HUES64 (cell line): Measurements from ENCODE around the gene POMT1.

ENCODE experiments used
- H3K27ac ChIP-seq: 2 replicates; pipeline ENCODE4 v1.7.0; 2013; ENCODE audit warnings: low read depth, low read length, inconsistent platforms
- H3K27me3 ChIP-seq: 2 replicates; pipeline ENCODE4 v1.6.1; 2013; ENCODE audit warnings: mild to moderate bottlenecking, low read length; ENCODE audit not compliant: insufficient read depth
- H3K36me3 ChIP-seq: 2 replicates; pipeline ENCODE4 v1.6.1; 2013; ENCODE audit warnings: mild to moderate bottlenecking, low read length; ENCODE audit not compliant: insufficient read depth
- H3K4me1 ChIP-seq: 2 replicates; pipeline ENCODE4 v1.6.1; 2013; ENCODE audit warnings: mild to moderate bottlenecking, low read length, moderate library complexity; ENCODE audit not compliant: insufficient read depth
- H3K4me3 ChIP-seq: 2 replicates; pipeline ENCODE4 v1.5.1; 2013; ENCODE audit warnings: mild to moderate bottlenecking, low read length, moderate library complexity
- H3K9ac ChIP-seq: 2 replicates; pipeline ENCODE4 v1.6.1; 2013; ENCODE audit warnings: mild to moderate bottlenecking, low read depth, low read length
- H3K9me3 ChIP-seq: 2 replicates; pipeline ENCODE4 v1.6.1; 2013; ENCODE audit warnings: low read depth, low read length; ENCODE audit not compliant: insufficient read depth
- WGBS: fragments of 150-250, 120-280 bp; methylation state at CpG from one replicate; pipeline ENCODE4 v1.1.7; 2013; ENCODE audit warnings: missing lambda C conversion rate; 5-methylcytosine and 5-hydroxymethylcytosine counted together

POMT1 gene

DNA sequence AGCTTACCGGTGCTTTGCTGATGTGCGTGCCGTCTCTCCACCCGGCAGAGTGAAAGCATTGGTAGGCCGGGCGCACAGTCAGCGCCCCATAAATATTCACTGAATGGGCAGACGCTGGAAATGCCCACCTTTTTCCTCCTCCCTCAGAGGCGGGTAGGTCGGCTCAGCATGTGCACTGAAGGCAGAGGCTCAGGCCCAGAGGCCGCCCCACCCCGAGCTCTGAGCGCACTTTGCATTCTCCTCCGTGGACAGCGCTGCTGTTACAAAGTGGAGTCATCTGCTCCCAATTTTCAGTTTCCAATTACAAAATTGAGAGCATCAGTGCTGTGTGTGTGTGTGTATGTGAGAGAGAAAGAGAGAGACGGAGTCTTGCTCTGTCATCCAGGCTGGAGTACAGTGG lies 17.8 kb downstream of the POMT1 start:
- H3K27ac ChIP-seq: no peak overlapping the region
- 0 out of 2 replicates have a peak, but pooled peaks cover 3% of the 10 kb centered on the region for H3K9me3 ChIP-seq
- no peaks in the 10 kb centered on the region for H3K4me1 ChIP-seq
- H3K36me3 ChIP-seq: peaks cover 96% of the 10 kb centered on the region
- WGBS: 82% methylated on average over 16 of the region's 16 CpGs
- H3K27me3 ChIP-seq: no peaks in the 10 kb centered on the region
- no peak overlapping the region for H3K4me3 ChIP-seq
- no peak overlapping the region for H3K9ac ChIP-seq

- no peaks in the 10 kb centered on the region for H3K27me3 ChIP-seq
- H3K4me3 ChIP-seq: no peak overlapping the region
- no peak overlapping the region for H3K27ac ChIP-seq
- peaks cover 96% of the 10 kb centered on the region for H3K36me3 ChIP-seq
- no peak overlapping the region for H3K9ac ChIP-seq
- 95% methylated on average over 10 of the region's 10 CpGs for WGBS
- no peaks in the 10 kb centered on the region for H3K4me1 ChIP-seq
- H3K9me3 ChIP-seq: no peaks in the 10 kb centered on the region
These were observed 18.5 kb downstream of the POMT1 start for GRCh38 chr9:131521203-131521602.

- H3K9ac ChIP-seq: no peak overlapping the region
- peaks cover 94% of the 10 kb centered on the region for H3K36me3 ChIP-seq
- no peak overlapping the region for H3K4me3 ChIP-seq
- H3K4me1 ChIP-seq: no peaks in the 10 kb centered on the region
- H3K27ac ChIP-seq: no peak overlapping the region
- H3K27me3 ChIP-seq: no peaks in the 10 kb centered on the region
- 94% methylated on average over 13 of the region's 13 CpGs for WGBS
- no peaks in the 10 kb centered on the region for H3K9me3 ChIP-seq
These were observed 19.1 kb downstream of the POMT1 start for GRCh38 chr9:131521822-131522221.

- whole genome bisulfite sequencing: 96% methylated on average over 29 of the region's 29 CpGs
- peaks cover 94% of the 10 kb centered on the region for H3K36me3 ChIP-seq
- H3K9me3 ChIP-seq: no peaks in the 10 kb centered on the region
- H3K9ac ChIP-seq: no peak overlapping the region
- H3K4me1 ChIP-seq: no peaks in the 10 kb centered on the region
- no peaks in the 10 kb centered on the region for H3K27me3 ChIP-seq
- no peak overlapping the region for H3K27ac ChIP-seq
- no peak overlapping the region for H3K4me3 ChIP-seq
These were observed 19.8 kb downstream of the POMT1 start for GRCh38 chr9:131522257-131523085.

- Histone ChIP-seq H3K4me3 (no peak overlapping the region), H3K27me3 (no peaks in the 10 kb centered on the region), H3K36me3 (peaks cover 94% of the 10 kb centered on the region), H3K4me1 (no peaks in the 10 kb centered on the region), H3K9ac (no peak overlapping the region), H3K9me3 (no peaks in the 10 kb centered on the region), H3K27ac (no peak overlapping the region)
- WGBS: 95% methylated on average over 9 of the region's 9 CpGs
These were observed 20.3 kb downstream of the POMT1 start for GRCh38 chr9:131523086-131523388.

DNA sequence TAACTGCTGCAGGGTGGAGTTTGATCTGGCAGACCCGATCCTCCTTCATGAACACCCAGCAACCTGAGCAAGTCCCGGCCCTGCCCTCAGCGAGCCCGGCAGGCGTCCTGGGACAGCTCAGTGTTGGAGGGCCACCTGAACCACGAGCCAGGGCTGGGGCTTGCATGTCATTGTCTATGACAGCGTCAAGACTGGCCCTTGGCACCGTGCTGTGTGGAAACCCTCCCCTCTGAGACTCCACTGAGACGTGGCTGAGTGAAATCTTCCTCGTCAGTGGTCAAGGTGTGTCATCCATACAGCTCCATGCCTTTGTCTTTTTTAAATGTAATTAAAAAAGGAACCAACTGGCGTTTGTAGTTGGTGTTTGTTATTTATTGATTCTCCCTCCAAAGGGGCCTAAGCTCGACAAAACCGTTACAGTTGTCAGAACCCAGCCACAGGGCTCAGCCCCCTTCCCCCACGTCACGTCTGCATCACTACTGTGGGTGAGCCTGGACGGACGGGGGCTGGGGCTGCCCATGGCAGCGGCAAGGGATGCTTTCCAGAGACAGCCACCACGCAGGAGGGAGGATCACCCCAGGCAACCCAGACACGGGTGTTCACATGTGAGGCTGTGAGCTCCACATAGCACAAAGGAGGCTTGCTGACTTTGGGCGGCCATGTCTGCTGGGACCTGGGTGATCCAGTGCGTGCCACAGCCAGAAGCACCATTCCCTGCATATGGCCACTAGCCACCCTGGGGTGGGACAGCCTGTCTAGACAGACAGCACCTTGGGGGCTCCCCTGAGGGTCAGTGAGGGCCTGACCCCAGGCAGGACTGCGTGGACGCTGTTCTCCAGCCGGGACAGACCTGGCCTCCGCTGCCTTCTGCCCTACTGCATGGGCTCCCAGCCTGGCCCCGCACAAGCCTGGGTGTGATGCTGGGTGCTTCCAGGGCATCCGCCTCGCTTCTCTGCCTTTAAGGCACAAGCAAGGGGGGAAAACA lies 21.0 kb downstream of the POMT1 start:
- no peak overlapping the region for H3K27ac ChIP-seq
- H3K9ac ChIP-seq: no peak overlapping the region
- 92% methylated on average over 29 of the region's 29 CpGs for WGBS
- no peaks in the 10 kb centered on the region for H3K27me3 ChIP-seq
- peaks cover 94% of the 10 kb centered on the region for H3K36me3 ChIP-seq
- no peaks in the 10 kb centered on the region for H3K9me3 ChIP-seq
- H3K4me1 ChIP-seq: no peaks in the 10 kb centered on the region
- no peak overlapping the region for H3K4me3 ChIP-seq

DNA sequence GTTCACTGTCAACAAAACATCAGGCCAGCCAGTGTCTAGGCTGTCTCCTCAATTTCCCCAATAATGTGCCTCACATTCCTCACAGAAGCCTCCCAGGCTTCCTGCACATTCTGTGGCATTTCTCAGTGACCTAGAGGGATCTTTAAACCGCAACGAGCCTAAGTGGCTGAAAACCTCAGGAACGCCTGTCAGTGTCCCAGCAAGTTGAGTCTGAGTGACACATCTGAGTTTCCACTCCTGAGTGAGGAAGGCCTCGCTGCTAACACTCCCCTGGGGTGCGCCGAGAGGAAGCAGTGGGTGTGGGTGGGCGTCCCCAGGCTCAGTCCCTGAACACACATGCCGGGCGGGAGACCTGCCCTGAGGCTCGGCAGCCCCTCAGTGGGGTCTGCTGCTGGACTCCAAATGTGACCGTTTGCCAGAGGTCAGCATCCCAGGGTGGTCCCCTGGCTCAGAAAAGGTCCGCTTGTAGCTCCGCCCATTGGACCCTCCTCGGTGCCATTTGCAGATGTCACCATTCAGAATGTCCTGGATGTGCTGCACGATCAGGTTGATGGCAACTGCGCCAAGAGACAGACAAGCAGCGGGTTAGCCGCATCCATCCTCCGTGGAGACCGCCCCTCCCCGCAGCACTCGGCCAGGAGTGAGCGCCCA lies 22.1 kb downstream of the POMT1 start:
- H3K27ac ChIP-seq: no peak overlapping the region
- H3K27me3 ChIP-seq: no peaks in the 10 kb centered on the region
- H3K36me3 ChIP-seq: peaks cover 94% of the 10 kb centered on the region
- no peak overlapping the region for H3K4me3 ChIP-seq
- H3K9me3 ChIP-seq: no peaks in the 10 kb centered on the region
- H3K9ac ChIP-seq: no peak overlapping the region
- no peaks in the 10 kb centered on the region; the same call in 1 of the 2 replicates for H3K4me1 ChIP-seq
- WGBS: 95% methylated on average over 23 of the region's 23 CpGs

- Histone ChIP-seq H3K27me3 (no peaks in the 10 kb centered on the region), H3K27ac (no peak overlapping the region), H3K4me1 (no peaks in the 10 kb centered on the region; the same call in 1 of the 2 replicates), H3K36me3 (peaks cover 89% of the 10 kb centered on the region), H3K9ac (no peak overlapping the region), H3K9me3 (no peaks in the 10 kb centered on the region), H3K4me3 (no peak overlapping the region)
- 90% methylated on average over 19 of the region's 19 CpGs for WGBS
These were observed 23.2 kb downstream of the POMT1 start for GRCh38 chr9:131525643-131526565.

DNA sequence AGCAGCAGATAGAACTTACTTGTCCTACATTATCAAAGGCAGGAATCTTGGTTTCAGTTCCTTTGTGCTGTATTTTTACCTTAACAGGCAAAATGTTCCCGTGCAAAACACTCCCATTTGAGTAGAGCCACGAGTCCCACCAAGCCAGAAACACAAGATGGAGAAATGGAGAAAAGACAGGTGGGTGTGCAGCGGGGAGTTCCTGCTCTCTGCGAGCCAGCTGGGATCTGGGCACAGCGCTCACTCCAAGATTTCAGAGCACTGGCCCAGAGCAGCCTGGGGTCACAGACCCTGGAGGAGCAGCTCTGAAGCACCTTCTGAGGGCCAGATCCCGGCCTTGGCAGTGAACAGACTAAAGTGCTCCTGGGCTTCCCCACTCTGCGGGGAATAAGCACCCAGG lies 25.5 kb downstream of the POMT1 start:
- Histone ChIP-seq H3K9ac (no peak overlapping the region), H3K36me3 (peaks cover 67% of the 10 kb centered on the region), H3K27ac (no peak overlapping the region), H3K4me1 (no peaks in the 10 kb centered on the region; the same call in 1 of the 2 replicates), H3K9me3 (no peaks in the 10 kb centered on the region), H3K4me3 (no peak overlapping the region), H3K27me3 (no peaks in the 10 kb centered on the region)
- 95% methylated on average over 7 of the region's 7 CpGs for WGBS

DNA sequence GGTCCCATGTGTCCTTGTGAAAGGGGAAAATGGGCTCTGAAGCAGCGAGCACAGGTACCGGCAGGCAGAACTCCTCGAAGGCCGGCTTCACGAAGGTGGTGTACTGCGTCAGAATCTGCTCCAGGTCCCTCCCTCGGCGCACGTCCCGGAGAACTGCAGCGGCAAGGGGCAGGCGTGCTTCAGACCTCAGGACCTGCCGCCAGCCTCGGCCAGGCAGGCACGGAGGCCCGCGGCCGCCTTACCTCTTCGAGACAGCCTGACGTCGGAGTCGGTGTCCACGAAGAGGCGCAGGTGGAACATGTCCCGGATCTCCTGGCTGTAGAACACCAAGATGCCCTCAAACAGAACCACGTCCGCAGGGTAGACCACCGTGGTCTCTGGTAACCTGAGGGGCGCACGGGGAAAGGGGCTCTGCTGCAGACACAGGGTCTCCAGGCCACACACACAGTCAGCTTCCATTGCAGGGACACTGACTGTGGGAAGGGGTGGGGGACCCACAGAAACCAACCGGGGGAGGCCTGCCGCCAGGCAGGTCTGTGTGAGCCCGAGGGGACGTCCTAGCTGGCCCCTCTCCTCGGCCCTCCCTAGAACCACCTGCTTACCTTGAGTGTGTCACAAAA lies 26.3 kb downstream of the POMT1 start:
- Histone ChIP-seq H3K9ac (no peak overlapping the region), H3K36me3 (peaks cover 60% of the 10 kb centered on the region), H3K9me3 (no peaks in the 10 kb centered on the region), H3K27ac (no peak overlapping the region), H3K4me1 (no peaks in the 10 kb centered on the region; the same call in 1 of the 2 replicates), H3K4me3 (no peak overlapping the region), H3K27me3 (no peaks in the 10 kb centered on the region)
- WGBS: 96% methylated on average over 35 of the region's 35 CpGs
